Dedifferentiated amniotic fluid mesenchymal stem cell (primary cell): ENCODE data around the gene SAMD8.
A peak's percentile ranks its signal among the peaks of the same experiment; 100 is the strongest.

Experiments used
- DNase-seq: peaks from one replicate; pipeline ENCODE4 v3.0.0-alpha.2; 2016; ENCODE audit errors: extremely low spot score

The SAMD8 gene

DNA sequence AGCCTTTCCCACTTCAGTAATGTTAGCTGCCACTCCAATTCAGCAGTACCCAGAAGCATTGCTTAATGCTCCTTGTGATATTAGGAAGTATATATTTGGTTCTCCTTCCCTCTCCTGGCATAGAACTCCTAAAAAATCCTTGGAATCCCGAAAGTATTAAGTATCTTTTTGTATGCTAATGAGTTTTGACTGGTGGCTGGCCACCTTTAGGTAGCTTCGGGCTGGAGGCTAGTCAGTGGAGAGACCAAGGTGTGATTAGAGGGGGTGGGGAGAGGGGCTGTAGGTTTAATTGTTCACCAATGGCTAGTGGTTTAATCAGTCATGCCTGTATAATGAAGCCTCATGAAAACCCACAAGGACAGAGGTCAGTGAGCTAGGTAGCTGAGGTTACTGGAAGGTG, 112.1 kb downstream of the SAMD8 start:
- DNase-seq, result no peak

DNA sequence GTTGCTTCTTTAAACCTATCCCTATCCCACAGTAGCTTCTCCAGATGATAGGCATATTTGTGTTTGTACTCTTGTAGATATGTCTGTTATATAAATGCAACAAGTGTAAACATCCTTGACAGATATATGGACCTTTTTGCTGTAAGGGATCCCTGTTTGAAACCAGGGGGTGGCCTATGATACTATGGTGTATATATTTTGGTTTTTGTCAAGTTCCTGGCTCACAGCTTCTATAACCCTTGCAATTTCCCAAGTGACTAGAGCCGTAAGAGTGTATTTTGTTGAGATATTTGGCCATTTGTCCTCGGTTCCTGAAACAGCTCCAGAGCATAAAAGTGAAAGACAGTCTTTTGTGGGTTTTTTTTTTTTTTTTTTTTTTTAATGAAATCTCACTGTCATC, 114.6 kb downstream of the SAMD8 start:
- DNase-seq, result no peak

DNA sequence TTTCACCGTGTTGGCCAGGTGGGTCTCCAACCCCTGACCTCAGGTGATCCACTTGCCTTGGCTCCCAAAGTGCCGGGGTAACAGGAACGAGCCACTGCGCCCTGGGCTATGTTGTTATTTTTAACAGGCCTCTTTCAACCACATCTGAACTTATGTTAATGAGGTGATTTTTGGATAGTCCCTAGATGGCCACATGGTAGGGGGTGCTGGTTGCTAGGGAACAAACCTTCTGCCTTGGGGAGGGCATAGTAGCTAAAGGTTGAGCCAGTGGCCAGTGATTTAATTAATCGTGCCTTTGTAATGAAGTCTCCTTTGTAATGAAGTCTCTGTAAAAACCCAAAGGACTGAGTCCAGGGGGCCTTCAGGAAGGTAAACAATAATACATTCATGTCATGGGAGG, 115.2 kb downstream of the SAMD8 start:
- no peak for DNase-seq

DNA sequence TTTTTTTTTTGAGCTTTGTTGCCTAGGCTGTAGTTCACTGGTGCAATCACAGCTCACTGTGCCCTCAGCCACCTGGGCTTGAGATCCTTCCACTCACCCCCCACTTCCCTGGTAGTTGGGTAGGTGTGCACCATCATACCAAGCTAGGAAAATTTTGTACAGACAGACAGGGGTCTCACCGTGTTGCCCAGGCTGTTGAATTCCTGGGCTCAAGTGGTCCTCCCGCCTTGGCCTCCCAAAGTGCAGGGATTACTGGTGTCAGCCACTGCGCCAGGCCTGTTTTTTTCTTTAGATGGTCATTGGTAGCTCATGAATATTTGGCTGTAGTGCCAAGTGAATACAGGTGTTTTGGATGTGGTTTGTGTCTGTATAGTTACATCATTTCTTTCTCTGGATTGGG, 116.8 kb downstream of the SAMD8 start:
- DNase-seq, result no peak

DNA sequence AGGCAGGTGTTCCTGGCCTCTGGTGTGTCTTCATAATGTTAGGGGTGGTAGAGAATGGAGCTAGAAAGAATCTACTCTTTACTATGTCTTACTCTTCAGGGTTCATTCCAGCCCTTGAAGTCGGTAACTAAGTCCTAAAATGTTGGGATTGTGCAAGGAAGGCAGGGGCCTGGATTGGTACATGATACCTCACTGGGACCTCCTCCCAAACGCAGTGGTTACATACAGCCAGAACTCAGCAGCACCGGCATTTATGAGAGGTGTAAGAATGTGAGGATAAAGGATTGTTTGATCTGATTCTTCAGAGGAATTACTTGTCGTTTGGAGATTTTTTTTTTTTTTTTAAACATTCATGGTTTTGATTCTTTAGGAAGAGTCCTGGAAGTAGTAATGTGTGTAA, 117.4 kb downstream of the SAMD8 start:
- no peak for DNase-seq

DNA sequence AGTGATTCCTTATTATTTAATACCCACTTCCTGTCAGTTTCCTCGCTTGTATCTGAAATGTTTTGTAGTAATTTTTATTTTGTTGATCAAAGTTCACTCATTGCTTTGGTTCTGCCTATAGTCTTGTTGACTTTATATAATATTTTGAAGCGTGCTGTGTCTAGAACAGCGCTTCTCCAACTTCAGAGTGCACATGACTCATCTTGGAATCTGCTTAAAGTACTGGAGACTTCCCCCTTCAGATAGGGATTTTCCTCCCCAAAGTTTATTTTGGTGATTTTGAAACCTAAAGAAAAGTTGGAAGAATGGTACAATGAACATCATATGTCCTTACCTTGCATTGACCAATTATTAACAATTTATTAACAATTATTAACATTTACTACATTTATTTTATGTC, 118.5 kb downstream of the SAMD8 start:
- DNase-seq, result peak; percentile 44

DNA sequence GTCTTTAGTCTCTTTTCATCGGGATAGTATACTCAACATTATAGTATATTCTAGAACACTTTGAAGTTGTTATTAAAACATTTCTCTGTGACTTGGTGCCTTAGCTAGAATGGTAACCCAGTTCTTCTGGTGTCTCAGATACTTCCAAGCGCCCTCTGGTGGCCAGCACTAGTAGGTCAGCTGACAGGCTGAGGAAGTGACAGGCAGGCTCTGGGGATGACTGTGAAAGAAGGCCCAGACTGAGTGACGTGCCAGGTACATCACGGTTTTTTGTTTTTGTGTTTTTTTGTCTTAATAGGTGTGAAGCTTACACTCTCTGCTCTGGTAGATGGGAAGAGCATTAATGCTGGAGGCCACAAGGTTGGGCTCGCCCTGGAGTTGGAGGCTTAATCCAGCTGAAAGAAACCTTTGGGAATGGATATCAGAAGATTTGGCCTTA, 119.2 kb downstream of the SAMD8 start:
- DNase-seq, result peak; percentile 91
